ENCODE data around the gene AKAP8L. TPM values are rescaled to one million over a fixed set of nuclear protein-coding genes. Genes with fewer than 3 reads are reported as not detected.
"Not testable (repeated sequence)": the region's sequence is repeated elsewhere in the genome, so short reads cannot be mapped to it uniquely, and the experiment has no call there.

The AKAP8L gene
- total RNA-seq, 2 experiments from 2014 or later = 83.1 to 88.8 TPM

DNA sequence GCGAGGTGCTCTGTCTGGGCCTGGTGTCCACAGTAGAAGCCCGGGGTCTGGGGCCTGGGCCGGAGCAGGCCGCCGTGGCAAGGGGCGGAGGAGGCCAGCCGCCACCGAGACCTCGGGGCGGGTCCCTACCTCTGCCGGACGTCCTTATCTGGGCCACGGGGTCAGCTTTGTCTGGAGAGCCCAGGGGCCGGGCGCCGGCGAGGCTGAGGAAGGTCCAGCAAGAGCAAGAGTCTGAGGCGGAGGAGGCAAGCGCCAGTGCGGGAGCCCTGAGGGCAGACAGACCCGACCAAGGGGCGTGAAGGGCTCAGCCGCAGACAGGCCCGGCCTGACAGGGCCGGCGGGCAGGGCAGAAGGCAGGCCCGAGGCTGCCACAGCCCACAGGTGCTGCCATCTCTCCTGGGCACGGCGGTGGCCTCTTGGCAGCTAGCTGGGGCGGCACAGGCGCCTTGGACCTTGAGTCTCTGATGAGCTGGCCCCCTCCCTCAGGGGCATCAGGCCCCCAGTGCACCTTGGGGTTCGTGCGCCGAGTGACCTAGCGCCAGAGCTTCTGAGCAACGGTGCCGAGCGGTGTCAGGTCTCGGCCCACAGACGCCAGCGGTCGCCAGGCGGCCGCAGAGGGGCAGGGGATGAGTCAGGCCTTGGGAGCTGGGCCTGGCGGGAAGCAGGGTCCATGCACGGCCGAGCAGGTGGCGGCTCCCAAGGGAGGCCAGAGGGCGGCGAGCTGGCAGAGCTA lies 20.1 kb downstream of the AKAP8L start:
- ChIA-PET POLR2A (interaction anchor here (1.3 kb wide), 1 partner anchor 20 kb away, joined by 3 read pairs; no protein-coding TSS in a partner anchor), CTCF (interaction anchor here (1.2 kb wide), 1 partner anchor 157 kb away, joined by 3 read pairs; no protein-coding TSS in a partner anchor)
- no peaks in the 10 kb centered on the region for H3K27me3 Mint-ChIP-seq
- DNase-seq (no peak), ATAC-seq (no peak)
- H3K27ac Mint-ChIP-seq = no peak overlapping the region
- H3K4me3 Mint-ChIP-seq = no peak overlapping the region
- TF ChIP-seq, protein P1, sequence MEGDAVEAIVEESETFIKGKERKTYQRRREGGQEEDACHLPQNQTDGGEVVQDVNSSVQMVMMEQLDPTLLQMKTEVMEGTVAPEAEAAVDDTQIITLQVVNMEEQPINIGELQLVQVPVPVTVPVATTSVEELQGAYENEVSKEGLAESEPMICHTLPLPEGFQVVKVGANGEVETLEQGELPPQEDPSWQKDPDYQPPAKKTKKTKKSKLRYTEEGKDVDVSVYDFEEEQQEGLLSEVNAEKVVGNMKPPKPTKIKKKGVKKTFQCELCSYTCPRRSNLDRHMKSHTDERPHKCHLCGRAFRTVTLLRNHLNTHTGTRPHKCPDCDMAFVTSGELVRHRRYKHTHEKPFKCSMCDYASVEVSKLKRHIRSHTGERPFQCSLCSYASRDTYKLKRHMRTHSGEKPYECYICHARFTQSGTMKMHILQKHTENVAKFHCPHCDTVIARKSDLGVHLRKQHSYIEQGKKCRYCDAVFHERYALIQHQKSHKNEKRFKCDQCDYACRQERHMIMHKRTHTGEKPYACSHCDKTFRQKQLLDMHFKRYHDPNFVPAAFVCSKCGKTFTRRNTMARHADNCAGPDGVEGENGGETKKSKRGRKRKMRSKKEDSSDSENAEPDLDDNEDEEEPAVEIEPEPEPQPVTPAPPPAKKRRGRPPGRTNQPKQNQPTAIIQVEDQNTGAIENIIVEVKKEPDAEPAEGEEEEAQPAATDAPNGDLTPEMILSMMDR (IDR thresholded peaks at IDR 0.05) = no peak
- H3K4me1 Mint-ChIP-seq (ENCODE audit: low read depth) = peaks cover 2% of the 10 kb centered on the region
- intact Hi-C loops (cut with micrococcal nuclease) = no loop called here
- H3K9me3 Mint-ChIP-seq = no peaks in the 10 kb centered on the region
- H3K36me3 Mint-ChIP-seq (ENCODE audit: low read depth) = peaks cover 39% of the 10 kb centered on the region

DNA sequence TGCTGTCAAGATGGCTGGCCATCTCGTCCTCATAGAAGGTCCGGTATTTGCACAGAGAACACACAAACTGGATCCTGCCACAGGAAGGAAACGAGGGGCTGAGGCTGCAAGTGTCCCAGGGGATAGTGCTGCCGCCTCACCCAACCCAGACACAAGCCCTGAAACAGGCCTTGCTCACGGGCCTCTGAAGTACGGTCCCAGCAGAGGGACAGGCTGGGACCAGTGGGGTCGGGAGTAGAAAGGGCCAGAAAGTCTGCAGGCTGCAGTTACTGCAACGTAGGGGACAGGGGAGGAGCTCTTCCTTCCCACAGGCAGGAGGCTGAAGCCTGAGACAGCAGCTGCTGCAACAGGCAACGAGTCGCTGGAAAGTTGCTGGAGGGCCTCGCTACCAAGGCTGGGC lies 21.0 kb downstream of the AKAP8L start:
- no peaks in the 10 kb centered on the region for H3K9me3 Mint-ChIP-seq
- no peaks in the 10 kb centered on the region for H3K27me3 Mint-ChIP-seq
- intact Hi-C loops (cut with micrococcal nuclease) = no loop called here
- peaks cover 46% of the 10 kb centered on the region for H3K36me3 Mint-ChIP-seq (ENCODE audit: low read depth)
- DNase-seq (no peak), ATAC-seq (no peak)
- no peak overlapping the region for H3K27ac Mint-ChIP-seq
- ChIA-PET CTCF (interaction anchor here (1.4 kb wide), 1 partner anchor 243 kb away, joined by 3 read pairs; no protein-coding TSS in a partner anchor), POLR2A (interaction anchor here (1.3 kb wide), 1 partner anchor 19 kb away, joined by 3 read pairs; no protein-coding TSS in a partner anchor)
- H3K4me1 Mint-ChIP-seq (ENCODE audit: low read depth) = peaks cover 2% of the 10 kb centered on the region
- TF ChIP-seq, protein P1 (IDR thresholded peaks at IDR 0.05) = no peak
- no peak overlapping the region for H3K4me3 Mint-ChIP-seq

DNA sequence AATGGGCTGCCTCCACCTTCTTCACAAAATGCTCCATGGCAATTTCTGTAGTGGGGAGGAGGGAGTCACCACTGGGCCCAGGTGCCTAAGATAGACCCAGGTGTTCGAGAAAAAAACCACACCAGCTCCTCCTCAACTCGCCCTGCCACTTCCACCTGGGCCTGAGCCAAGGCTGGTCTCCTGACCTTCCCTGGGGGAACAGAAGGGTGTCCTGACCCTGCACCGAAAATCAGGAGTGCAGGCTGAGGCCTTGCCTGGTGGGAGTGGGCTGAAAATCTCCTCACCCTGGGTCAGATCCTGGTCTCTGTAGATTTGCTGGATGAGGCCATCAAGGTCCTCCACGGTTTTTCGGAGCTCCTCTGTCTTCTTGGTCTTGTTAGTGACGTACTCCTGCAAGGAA lies 21.6 kb downstream of the AKAP8L start:
- H3K9me3 Mint-ChIP-seq = no peaks in the 10 kb centered on the region
- peaks cover 2% of the 10 kb centered on the region for H3K4me1 Mint-ChIP-seq (ENCODE audit: low read depth)
- ChIA-PET POLR2A (interaction anchor here (1.5 kb wide), 1 partner anchor 13 kb away, joined by 4 read pairs; no protein-coding TSS in a partner anchor), CTCF (interaction anchor here (1.4 kb wide), 1 partner anchor 243 kb away, joined by 3 read pairs; no protein-coding TSS in a partner anchor)
- DNase-seq (no peak), ATAC-seq (no peak)
- H3K4me3 Mint-ChIP-seq = no peak overlapping the region
- no peaks in the 10 kb centered on the region for H3K27me3 Mint-ChIP-seq
- H3K36me3 Mint-ChIP-seq (ENCODE audit: low read depth) = peaks cover 46% of the 10 kb centered on the region
- TF ChIP-seq, protein P1 (IDR thresholded peaks at IDR 0.05) = no peak
- H3K27ac Mint-ChIP-seq = no peak overlapping the region
- intact Hi-C loops (cut with micrococcal nuclease) = no loop called here

DNA sequence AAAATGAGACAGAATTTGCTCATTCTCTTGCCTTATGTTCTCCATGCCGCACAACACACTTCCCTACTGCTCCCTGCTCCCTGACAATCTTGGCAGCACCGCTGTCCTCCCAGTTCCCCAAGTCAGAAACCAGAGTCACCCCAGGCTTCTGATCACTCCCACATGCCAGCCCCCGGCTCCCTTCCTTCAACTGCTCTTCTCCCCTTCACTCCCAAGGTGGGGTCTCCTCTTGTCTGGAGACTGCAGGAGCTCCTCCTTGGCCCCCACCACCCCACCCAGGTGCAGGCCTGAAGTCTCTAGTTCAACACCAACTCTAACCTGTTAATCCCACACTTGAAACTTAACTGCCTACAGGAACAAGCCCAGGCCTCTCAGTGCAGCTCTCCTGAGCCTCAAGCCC lies 22.4 kb downstream of the AKAP8L start:
- peaks cover 2% of the 10 kb centered on the region for H3K4me1 Mint-ChIP-seq (ENCODE audit: low read depth)
- peaks cover 48% of the 10 kb centered on the region for H3K36me3 Mint-ChIP-seq (ENCODE audit: low read depth)
- ChIA-PET CTCF (no interaction called here), POLR2A (interaction anchor here (1.5 kb wide), 1 partner anchor 14 kb away, joined by 4 read pairs; no protein-coding TSS in a partner anchor)
- intact Hi-C loops (cut with micrococcal nuclease) = no loop called here
- no peak overlapping the region for H3K27ac Mint-ChIP-seq
- ATAC-seq (no peak), DNase-seq (no peak)
- no peaks in the 10 kb centered on the region for H3K9me3 Mint-ChIP-seq
- TF ChIP-seq, protein P1 (IDR thresholded peaks at IDR 0.05) = no peak
- H3K4me3 Mint-ChIP-seq = no peak overlapping the region
- H3K27me3 Mint-ChIP-seq = no peaks in the 10 kb centered on the region

DNA sequence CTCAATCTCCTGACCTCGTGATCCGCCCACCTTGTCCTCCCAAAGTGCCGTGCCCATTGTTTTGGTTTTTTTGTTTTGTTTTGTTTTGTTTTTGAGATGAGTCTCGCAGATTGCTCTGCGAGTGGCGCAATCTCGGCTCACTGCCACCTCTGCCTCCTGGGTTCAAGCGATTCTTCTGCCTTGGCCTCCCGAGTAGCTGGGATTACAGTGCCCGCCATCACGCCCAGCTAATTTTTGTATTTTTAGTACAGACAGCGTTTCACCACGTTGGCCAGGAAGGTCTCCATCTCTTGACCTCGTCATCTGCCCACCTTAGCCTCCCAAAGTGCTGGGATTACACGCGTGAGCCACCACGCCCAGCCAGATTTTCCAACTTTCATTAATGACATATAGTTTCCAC lies 23.5 kb downstream of the AKAP8L start:
- H3K27ac Mint-ChIP-seq; H3K4me1 Mint-ChIP-seq (ENCODE audit: low read depth); intact Hi-C loops (cut with micrococcal nuclease); H3K27me3 Mint-ChIP-seq; ATAC-seq; POLR2A ChIA-PET; DNase-seq; H3K4me3 Mint-ChIP-seq; H3K9me3 Mint-ChIP-seq; CTCF ChIA-PET: not testable (repeated sequence)
- H3K36me3 Mint-ChIP-seq (ENCODE audit: low read depth) = peaks cover 51% of the 10 kb centered on the region
